ENCODE measurements around the gene ZNF804A.

ZNF804A gene

DNA sequence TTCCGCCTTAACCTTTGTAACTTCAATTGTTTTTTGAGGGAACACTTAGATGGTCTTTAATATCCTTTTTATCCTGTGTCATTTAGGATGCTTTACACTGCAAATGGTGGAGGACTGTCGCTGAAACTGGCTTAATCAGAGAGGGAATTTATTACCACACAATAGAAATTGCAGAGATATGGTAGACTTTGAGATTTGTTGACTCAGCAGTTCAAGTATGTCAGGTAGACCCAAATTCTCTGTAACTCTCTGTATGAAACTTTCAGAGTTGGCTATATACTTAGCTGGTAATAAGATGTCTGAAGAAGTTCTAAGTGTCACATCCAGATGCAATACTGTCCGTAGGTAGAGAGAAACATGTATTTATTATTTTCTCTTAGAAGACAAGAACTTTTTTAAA, 100.1 kb downstream of the ZNF804A start:
- H3K4me3 ChIP-seq (ENCODE audit: low read depth, low read length) = no peak overlapping the region
- ChIA-PET POLR2A (no interaction called here), CTCF (no interaction called here)
- TF ChIP-seq, protein P1, sequence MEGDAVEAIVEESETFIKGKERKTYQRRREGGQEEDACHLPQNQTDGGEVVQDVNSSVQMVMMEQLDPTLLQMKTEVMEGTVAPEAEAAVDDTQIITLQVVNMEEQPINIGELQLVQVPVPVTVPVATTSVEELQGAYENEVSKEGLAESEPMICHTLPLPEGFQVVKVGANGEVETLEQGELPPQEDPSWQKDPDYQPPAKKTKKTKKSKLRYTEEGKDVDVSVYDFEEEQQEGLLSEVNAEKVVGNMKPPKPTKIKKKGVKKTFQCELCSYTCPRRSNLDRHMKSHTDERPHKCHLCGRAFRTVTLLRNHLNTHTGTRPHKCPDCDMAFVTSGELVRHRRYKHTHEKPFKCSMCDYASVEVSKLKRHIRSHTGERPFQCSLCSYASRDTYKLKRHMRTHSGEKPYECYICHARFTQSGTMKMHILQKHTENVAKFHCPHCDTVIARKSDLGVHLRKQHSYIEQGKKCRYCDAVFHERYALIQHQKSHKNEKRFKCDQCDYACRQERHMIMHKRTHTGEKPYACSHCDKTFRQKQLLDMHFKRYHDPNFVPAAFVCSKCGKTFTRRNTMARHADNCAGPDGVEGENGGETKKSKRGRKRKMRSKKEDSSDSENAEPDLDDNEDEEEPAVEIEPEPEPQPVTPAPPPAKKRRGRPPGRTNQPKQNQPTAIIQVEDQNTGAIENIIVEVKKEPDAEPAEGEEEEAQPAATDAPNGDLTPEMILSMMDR (IDR thresholded peaks at IDR 0.05; ENCODE audit: insufficient read depth, low read length, missing control alignments) = no peak
- no peak for DNase-seq (ENCODE audit: low read depth, low spot score)

DNA sequence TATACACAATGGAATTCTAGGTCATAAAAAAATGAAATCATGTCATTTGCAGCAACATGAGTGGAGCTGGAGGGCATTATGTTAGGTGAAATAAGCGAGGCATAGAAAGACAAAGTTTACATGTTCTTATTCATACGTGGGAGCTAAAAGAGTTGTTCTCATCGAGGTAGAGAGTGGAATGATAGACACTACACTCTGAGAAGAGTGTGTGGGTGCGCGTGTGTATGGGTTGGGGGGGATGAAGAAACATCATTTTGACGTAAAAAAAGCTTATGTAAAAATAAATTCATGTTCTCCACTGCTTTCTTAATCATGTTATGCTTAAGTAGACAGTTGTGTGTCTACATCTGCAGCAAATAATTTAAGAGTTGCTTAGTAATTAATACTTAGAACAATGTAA, 123.6 kb downstream of the ZNF804A start:
- H3K4me3 ChIP-seq (ENCODE audit: low read depth, low read length) = no peak overlapping the region
- POLR2A ChIA-PET = no interaction called here
- CTCF ChIA-PET = no interaction called here
- no peak for DNase-seq (ENCODE audit: low read depth, low spot score)
- TF ChIP-seq, protein P1 (IDR thresholded peaks at IDR 0.05; ENCODE audit: insufficient read depth, low read length, missing control alignments) = no peak

DNA sequence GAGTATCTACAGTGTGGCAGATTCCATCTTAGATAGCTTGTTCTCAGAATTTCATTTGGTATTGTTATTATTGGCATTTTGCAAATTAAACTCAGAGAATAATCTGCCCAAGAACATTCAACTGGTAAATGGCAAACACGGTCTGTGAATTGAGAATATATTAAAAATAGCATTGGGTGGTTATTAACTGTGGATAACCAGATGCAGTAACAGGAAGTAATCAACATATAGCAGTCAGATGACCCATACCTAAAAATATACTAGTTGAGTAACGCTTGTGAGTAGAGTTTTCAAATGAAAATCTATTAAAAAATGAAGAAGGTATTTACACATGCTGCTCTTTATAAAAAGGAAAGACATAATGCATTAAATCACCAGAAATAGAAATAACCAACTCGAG, 129.5 kb downstream of the ZNF804A start:
- ChIA-PET CTCF (no interaction called here), POLR2A (no interaction called here)
- TF ChIP-seq, protein P1 (IDR thresholded peaks at IDR 0.05; ENCODE audit: insufficient read depth, low read length, missing control alignments) = no peak
- H3K4me3 ChIP-seq (ENCODE audit: low read depth, low read length) = no peak overlapping the region
- DNase-seq (ENCODE audit: low read depth, low spot score) = no peak

DNA sequence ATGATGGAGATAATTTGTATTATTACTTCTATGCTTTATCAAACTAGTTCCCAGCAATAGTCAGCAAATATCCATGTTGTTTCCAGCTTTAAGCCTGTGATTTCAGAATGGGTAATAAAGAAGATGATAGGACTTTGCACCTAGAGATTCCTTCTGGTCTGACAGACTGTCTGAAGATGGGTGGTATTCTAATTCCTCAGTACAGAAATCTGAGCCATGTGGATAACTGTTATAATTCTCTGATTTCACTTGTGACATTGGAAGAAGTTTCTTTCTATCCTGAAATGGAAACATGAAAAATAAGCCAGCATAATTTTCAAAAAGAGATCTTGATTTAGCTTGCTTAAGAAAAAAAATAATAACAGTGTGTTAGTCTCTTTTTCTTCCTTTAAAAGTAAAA, 130.1 kb downstream of the ZNF804A start:
- no peak for DNase-seq (ENCODE audit: low read depth, low spot score)
- no peak overlapping the region for H3K4me3 ChIP-seq (ENCODE audit: low read depth, low read length)
- POLR2A ChIA-PET = no interaction called here
- CTCF ChIA-PET = no interaction called here
- TF ChIP-seq, protein P1 (IDR thresholded peaks at IDR 0.05; ENCODE audit: insufficient read depth, low read length, missing control alignments) = no peak

DNA sequence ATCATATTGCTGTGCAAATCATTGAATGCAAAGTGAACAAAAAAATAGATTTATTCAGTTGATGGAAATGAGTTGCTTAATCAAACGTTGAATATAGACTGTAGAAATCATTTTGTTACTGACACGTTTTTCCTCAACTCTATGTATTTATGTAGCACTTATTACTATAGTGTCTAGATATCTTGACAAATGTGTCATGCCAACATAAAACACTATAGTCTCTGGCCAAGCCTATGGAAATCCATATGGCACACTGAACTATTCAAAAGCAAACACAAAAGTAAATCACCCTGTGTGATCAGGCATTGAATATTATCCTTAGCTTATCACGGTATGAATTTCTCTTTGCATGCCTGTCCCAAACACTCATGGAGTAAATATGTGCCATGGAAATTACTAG, 131.3 kb downstream of the ZNF804A start:
- ChIA-PET CTCF (no interaction called here), POLR2A (no interaction called here)
- H3K4me3 ChIP-seq (ENCODE audit: low read depth, low read length) = no peak overlapping the region
- TF ChIP-seq, protein P1 (IDR thresholded peaks at IDR 0.05; ENCODE audit: insufficient read depth, low read length, missing control alignments) = no peak
- no peak for DNase-seq (ENCODE audit: low read depth, low spot score)

DNA sequence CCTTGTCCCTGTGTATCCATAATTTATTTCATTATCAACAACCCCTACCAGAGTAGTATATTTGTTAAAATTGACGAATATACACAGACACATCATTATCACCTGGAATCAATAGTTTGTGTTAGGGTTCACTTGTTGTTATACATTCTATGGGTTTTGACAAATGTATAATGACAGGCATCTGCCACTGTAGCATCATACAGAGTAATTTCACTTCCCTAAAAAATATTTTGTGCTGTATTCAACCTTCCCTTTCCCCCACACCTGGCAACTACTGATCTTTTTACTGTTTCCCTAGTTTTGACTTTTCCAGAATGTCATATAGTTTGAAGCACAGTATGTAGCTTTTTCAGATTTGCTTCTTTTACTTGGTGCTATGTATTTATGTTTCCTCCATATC, 132.0 kb downstream of the ZNF804A start:
- DNase-seq (ENCODE audit: low read depth, low spot score) = no peak
- no peak overlapping the region for H3K4me3 ChIP-seq (ENCODE audit: low read depth, low read length)
- ChIA-PET POLR2A (no interaction called here), CTCF (no interaction called here)
- TF ChIP-seq, protein P1 (IDR thresholded peaks at IDR 0.05; ENCODE audit: insufficient read depth, low read length, missing control alignments) = no peak

Data from AG04449 (cell line).